Stimulated activated CD4-positive, alpha-beta T cell treated with anti-CD3 and anti-CD28 coated beads, Interleukin-2, amount 100 ng/mL, for 4 hours (primary cell): ENCODE data around the gene SCLT1.
"Not testable (repeated sequence)": the region's sequence is repeated elsewhere in the genome, so short reads cannot be mapped to it uniquely, and the experiment has no call there.

Experiments used
- DNase-seq: peaks from one replicate; pipeline ENCODE4 v3.0.0-alpha.2; 2020; ENCODE audit warnings: low read depth

Gene SCLT1

GRCh38 chr4:129093191-129093920 lies at the start of gene SCLT1:
Gene SCLT1, minus strand, starts transcription at chr4:129093539. Its CDS starts 436 bp downstream, at chr4:129093103.
- peak; percentile 92 for DNase-seq

DNA sequence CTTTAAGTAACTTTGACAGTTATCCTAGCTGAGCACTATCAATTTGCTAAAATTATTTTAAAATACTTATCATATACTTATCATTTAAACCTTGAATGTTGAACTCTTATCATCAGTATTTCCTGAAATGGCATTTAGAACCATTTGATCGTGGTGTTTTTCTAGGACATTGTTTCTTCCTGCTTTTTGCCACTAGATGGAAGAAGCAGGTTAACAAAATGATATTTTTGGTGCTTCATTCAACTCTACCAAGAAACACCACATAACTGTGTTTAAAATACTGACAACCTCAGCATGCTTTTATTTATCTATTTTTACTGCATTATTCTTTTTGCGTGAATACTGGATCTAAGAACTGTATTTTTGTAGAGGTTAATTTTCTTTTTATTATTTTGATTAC lies 47.2 kb upstream of the SCLT1 start:
- DNase-seq = no peak

DNA sequence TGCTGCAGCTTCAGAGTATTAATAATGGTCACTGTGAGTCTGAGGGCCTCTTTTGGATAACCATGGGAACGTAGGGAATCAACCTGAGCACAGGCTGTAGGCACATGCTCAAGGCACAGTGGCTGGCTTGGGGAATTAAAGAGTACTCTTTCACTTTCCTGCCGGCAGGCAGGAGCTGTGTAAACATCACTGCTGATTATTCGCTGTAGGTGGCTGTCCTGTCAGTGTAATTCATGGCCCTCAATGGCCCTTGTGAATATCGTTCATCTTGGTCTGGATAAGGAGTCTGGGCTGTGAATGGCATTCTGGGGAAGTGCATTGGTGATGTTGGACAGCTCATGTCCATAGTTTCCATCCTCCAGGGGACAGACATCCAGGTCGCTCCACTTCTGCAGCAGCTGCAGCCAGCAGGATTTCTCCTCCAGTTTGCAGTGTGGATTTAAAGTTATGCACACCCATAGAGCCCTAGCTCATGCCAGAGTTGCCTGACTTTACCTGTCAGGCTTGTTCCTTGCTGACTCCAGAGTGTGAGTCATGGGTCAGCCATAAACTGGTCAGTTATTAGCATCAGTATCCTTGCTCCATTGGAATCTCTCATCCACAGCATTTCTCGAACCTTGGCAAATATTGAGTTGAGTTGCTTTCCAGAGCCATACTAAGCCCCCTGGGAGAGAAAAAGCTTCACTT lies 45.6 kb upstream of the SCLT1 start:
- no peak for DNase-seq

DNA sequence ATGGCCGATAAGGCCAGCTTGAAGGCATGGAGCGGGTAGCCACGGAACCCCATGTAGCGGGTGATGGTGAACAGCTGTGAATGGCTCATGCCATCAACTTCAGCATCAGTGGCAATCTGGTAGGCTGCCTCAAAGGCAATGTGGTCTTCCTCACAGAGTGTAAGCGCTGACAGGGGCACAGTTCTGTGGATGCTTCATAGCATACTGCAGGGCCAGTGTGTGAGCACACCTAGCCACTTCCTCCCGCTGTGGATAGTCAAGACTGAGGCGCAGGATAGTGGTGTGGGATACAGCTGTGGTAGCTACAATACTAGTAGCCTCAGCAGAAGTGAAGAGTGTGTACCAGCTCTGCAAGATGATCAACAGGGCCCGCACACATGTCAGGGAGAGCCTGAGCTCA lies 43.1 kb upstream of the SCLT1 start:
- no peak for DNase-seq

GRCh38 chr4:129131343-129131742 lies 38.0 kb upstream of the SCLT1 start:
- no peak for DNase-seq

- DNase-seq = no peak
Measured at GRCh38 chr4:129129143-129129542, 35.8 kb upstream of the SCLT1 start.

DNA sequence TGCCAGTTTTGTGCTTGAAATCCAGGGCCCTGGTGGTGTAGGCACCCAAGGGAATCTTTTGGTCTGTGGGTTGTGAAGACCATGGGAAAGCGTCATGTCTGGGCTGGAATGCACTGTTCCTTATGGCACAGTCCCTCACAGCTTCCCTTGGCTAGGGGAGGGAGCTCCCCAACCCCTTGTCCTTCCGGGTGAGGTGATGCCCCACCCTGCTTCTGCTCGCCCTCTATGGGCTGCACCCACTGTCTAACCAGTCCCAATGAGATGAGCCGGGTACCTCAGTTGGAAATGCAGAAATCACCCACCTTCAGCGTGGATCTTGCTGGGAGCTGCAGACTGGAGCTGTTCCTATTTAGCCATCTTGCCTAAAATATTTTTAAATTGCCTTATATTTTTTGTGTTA lies 33.3 kb upstream of the SCLT1 start:
- DNase-seq = not testable (repeated sequence)

- DNase-seq = no peak
Measured at GRCh38 chr4:129117705-129118104, 24.4 kb upstream of the SCLT1 start.

DNA sequence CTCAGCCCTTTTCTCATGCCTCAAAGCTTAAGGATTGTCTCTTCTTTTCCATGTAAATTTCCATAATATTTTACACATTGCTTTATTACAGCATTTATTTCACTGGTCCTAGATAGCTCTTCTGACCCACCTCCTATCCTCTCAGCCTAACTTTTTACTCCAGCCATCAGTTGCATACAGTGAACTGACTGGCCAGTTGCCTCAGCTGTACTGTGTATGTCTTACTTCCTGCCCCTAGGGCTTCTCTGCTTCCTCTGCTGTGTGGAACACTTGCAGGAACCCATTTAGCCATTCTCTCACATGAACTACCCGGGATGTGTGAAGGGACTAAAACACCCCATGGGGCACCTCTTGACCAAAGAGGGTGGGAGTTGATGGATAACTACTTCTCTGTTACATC lies 20.6 kb upstream of the SCLT1 start:
- no peak for DNase-seq

- DNase-seq = no peak
Measured at GRCh38 chr4:129113434-129113833, 20.1 kb upstream of the SCLT1 start.

DNA sequence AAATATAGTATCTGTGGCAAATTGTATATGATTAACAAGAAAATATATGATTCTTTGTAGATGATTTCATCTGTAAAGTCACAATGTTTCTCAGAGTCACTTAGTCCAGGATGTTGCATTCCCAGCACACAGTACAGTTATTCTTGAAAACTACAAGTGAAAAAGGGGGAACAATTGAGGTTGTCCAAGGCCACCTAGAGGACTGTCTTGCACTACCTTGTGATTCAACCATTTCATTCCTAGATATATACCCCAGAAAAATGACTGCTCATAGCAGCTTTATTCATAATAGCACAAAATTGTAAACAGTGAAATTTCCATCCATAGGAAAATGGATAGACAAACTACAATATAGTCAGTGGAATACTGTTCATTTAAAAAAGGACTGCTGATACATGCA lies 18.6 kb upstream of the SCLT1 start:
- no peak for DNase-seq

- DNase-seq = no peak
Measured at GRCh38 chr4:129110931-129111330, 17.6 kb upstream of the SCLT1 start.

- no peak for DNase-seq
Measured at GRCh38 chr4:129109965-129110824, 16.9 kb upstream of the SCLT1 start.

DNA sequence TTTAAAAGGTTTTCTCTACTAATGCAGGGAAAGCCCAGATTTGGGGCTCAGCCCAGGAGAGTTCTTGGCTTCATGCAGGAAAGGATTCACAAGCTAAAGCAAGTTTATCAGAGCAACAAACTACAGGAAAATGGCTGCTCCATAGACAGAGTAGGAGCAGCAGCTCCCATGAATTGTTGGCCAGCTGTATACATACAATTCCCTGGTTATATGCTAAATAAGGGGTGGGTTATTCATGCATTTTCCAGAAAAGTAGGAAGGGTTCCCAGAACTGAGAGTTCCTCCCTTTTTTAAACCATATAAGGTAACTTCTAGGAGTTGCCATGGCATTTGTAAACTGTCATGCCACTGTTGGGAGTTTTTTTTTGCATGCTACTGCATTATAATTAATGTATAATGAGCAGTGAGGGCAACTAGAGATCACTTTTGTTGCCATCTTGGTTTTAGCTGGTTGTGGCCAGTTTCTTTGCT lies 5.2 kb upstream of the SCLT1 start:
- DNase-seq = no peak

DNA sequence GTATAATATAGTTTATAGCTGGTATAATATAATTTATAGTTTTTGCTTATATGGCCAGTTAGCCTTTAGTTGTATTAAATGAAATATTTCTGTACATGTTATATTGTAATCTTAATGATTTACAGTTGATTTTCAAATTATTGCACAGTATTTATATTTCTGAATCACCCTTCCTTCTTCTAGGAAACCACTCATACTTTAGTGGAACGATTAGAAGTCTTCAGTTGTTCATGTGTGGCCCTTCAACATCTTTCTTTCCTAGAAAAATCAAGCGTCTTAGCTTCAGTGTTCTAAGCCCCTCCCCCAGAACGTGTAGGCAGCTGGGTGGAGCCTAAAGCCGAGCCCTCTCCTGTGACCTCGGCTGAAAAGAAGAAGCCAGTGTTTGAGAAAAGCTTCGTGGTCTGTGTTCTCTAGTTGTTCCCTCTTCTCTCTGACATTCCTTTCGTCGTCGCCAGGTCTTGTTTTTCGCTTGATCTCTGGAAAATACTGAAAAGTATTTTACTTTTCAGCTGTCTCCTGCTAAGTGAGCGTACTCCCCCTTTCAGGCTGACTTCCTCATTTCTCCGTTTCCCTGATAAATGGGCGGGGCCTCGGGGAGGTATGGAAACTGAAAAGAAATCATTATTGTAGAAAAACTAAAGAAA lies 2.6 kb upstream of the SCLT1 start, which contains the start of gene C4orf33:
TSS of gene C4orf33 (plus strand) at position 342 of the 644 bp plus-strand sequence. CDS start 6,459 bp downstream, outside the sequence.
- DNase-seq = peak; percentile 75

GRCh38 chr4:129094347-129094746 lies 1.0 kb upstream of the SCLT1 start:
- no peak for DNase-seq

DNA sequence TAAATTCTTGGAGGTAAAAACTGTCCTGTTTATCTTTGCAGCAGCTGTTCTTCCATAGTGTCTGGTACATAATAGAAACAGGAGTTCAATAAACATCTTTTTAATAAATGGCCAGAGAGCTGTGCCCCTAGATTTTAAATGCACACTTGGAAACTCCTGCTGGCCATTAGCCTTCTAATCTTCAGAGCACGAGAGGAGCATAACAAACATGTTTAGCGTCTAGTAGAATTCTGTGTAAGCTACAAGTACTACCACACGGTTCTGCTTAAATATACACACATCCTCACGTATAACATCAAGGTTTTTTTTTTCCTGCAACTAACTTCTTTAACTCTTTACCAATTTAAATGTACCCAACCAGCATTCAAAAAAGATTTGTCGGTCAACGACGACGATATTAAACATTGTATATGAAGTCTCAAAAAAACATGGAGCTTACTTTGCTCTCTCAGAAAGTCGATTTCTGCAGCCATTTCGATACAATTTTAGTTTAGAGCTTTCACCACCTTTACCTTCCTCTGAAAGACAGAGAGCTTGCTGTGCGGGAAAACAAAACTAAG lies 628 bp downstream of the SCLT1 start:
- DNase-seq = no peak

DNA sequence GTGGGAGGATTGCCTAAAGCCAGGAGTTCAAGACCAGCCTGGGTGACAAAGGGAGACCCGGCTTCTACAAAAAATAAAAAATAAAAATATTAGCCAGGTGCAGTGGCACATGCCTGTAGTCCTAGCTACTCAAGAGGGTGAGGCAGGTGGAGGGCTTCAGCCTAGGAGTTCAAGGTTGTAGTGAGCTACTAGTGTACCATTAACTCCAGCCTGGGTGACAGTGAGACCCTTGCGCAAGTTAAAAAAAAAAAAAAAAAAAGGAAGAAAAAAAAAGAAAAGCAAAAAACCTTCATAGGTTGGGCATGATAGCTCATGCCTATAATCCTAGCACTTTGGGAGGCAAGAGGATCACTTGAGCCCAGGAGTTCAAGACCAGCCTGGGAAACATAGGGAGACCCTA lies 5.8 kb downstream of the SCLT1 start:
- DNase-seq = no peak

- DNase-seq = no peak
Measured at GRCh38 chr4:129085472-129085871, 7.9 kb downstream of the SCLT1 start.

DNA sequence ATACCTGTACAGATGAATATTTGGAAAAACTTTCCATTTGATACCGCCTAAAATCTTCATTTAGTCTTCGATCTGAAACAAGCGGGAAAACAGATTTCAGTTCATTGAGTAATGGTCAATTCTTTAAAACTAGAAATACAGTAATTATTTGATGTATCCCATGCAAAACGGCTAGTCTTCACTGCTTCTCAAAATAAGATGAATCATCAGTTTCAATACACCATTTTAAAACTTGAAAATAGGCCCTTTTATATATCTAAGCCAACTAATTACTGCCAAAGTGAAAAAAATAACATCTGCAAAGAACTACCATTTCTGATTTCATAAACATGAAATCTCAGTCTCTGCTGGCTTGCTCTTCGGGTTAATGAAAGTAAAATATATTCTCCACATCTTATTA lies 11.0 kb downstream of the SCLT1 start:
- DNase-seq = no peak

- DNase-seq = no peak
Measured at GRCh38 chr4:129080129-129080528, 13.2 kb downstream of the SCLT1 start.

DNA sequence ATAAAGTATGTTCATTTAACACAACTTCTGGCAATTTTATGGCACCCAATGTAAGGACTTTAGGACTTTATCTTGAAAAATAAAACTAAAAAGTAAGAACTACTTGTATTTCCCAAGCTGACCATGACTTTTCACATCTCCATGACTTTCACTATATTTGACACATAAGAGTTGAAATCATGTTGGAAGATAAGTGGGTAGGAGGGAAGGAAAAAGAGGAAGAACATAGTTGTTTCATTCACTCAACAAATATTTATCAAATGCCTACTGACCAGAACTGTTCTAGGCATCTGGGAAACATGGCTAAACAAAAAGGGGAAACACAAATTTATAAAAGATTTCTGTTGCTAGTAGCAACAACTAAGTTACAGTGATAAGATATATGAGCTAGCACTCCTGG lies 16.0 kb downstream of the SCLT1 start:
- no peak for DNase-seq
